ENCODE results near the gene GRAMD2A. TPM values are rescaled to one million over a fixed set of nuclear protein-coding genes. Genes with fewer than 3 reads are reported as not detected.
A peak's percentile ranks its signal among the peaks of the same experiment; 100 is the strongest.

GRAMD2A gene
- total and polyA plus RNA-seq, 4 donors, result 4.0 to 25.2 (median 10.7) TPM

DNA sequence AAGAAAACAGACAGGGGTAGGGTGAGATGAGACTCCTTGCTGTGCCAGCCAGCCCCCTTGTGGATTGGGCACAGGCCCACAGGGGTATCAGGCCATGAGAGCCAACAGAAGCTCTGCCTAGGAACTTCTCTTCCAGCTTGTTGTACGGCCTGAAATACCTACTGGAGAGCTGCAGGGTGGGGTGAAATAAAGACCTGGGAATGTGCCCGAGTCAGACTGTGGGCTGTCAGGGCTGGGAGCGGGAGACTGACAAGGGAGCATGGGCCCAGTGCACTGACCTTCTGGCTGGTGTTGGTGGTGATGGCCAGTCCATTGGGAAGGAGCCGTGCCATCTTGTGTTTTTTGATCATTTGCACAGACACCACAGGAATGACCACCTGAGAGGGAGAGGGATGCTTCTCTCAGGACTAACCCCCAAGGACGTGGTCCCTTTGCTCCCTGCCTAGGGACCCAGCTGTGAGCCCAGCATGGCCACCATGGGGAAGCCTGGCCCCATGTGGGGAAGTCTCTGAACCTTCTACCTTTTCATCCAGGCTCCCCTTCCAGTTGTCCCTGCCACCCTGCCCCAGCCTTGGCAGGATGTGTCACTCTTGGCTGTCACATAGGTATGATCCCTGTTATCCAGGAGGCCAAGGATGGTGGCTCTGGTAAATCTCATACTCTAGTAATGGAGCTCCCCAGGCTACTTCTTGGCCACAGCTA, 30.7 kb downstream of the GRAMD2A start:
- Histone ChIP-seq H3K36me3 (ENCODE audit: control insufficient read depth in 4 of 4, insufficient read depth in 4 of 4, low read length in 4 of 4) (no peaks in the 10 kb centered on the region), H3K4me1 (ENCODE audit: control insufficient read depth in 5 of 5, insufficient read depth in 5 of 5, low read length in 5 of 5) (peaks cover 0 to 46% (median 8%) of the 10 kb centered on the region in 5 donors), H3K4me3 (no peak overlapping the region), H3K9ac (ENCODE audit: insufficient read depth in 1 of 2, low read length in 2 of 2) (no peak overlapping the region), H3K27ac (ENCODE audit: low read depth in 1 of 2, low read length in 1 of 2) (no peak overlapping the region), H3K27me3 (ENCODE audit: control insufficient read depth in 3 of 3, insufficient read depth in 3 of 3, low read length in 2 of 3) (no peaks in the 10 kb centered on the region), H3K9me3 (ENCODE audit: control insufficient read depth in 4 of 4, insufficient read depth in 3 of 4, low read length in 3 of 4) (no peaks in the 10 kb centered on the region)
- no peak for DNase-seq
- 91 to 93% methylated on average over 5 of the region's 5 CpGs for WGBS, 2 donors
- TF ChIP-seq CTCF (IDR thresholded peaks at IDR 0.05; ENCODE audit: control extremely low read depth, extremely low read depth), result no peak
- no peak for ATAC-seq (ENCODE audit: insufficient read depth, low FRiP score)

DNA sequence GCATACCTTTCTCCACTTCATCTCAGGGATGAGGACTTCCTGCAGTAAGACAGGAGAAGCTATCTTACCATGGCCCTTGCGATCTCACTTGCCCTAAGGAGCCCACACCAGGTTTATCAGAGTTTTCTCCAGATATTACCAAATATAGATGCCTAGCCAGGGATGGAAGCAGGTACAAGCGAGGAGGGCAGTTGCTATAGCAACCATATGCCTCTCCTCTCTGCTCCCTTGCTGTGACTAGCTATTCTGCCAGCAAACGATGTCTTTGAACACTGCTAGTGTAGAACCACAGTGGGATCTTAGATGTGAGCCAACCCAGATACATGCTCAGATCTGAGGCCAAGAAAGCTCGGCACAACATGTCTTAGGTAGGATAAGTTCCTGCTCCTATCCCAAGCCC, 33.9 kb downstream of the GRAMD2A start:
- no peak for TF ChIP-seq CTCF (IDR thresholded peaks at IDR 0.05; ENCODE audit: control extremely low read depth, extremely low read depth)
- no peak overlapping the region for H3K27ac ChIP-seq (ENCODE audit: low read depth in 1 of 2, low read length in 1 of 2)
- H3K9ac ChIP-seq (ENCODE audit: insufficient read depth in 1 of 2, low read length in 2 of 2), result no peak overlapping the region
- ATAC-seq (ENCODE audit: insufficient read depth, low FRiP score) (no peak), DNase-seq (no peak)
- H3K4me3 ChIP-seq, result no peak overlapping the region
- peaks cover 0 to 46% (median 9%) of the 10 kb centered on the region in 5 donors for H3K4me1 ChIP-seq (ENCODE audit: control insufficient read depth in 5 of 5, insufficient read depth in 5 of 5, low read length in 5 of 5)
- no peaks in the 10 kb centered on the region for H3K36me3 ChIP-seq (ENCODE audit: control insufficient read depth in 4 of 4, insufficient read depth in 4 of 4, low read length in 4 of 4)
- WGBS, 2 donors, result 86 to 89% methylated on average over 4 of the region's 4 CpGs
- H3K9me3 ChIP-seq (ENCODE audit: control insufficient read depth in 4 of 4, insufficient read depth in 3 of 4, low read length in 3 of 4), result no peaks in the 10 kb centered on the region
- no peaks in the 10 kb centered on the region for H3K27me3 ChIP-seq (ENCODE audit: control insufficient read depth in 3 of 3, insufficient read depth in 3 of 3, low read length in 2 of 3)

- Histone ChIP-seq H3K27ac (ENCODE audit: low read depth in 1 of 2, low read length in 1 of 2) (peak overlapping the region in 1 of 2 donors; percentile 29), H3K4me3 (no peak overlapping the region), H3K27me3 (ENCODE audit: control insufficient read depth in 3 of 3, insufficient read depth in 3 of 3, low read length in 2 of 3) (no peaks in the 10 kb centered on the region), H3K4me1 (ENCODE audit: control insufficient read depth in 5 of 5, insufficient read depth in 5 of 5, low read length in 5 of 5) (peaks cover 0 to 34% (median 9%) of the 10 kb centered on the region in 5 donors), H3K36me3 (ENCODE audit: control insufficient read depth in 4 of 4, insufficient read depth in 4 of 4, low read length in 4 of 4) (no peaks in the 10 kb centered on the region), H3K9me3 (ENCODE audit: control insufficient read depth in 4 of 4, insufficient read depth in 3 of 4, low read length in 3 of 4) (no peaks in the 10 kb centered on the region), H3K9ac (ENCODE audit: insufficient read depth in 1 of 2, low read length in 2 of 2) (no peak overlapping the region)
- WGBS, 2 donors, result 90 to 93% methylated on average over 5 of the region's 5 CpGs
- TF ChIP-seq CTCF (IDR thresholded peaks at IDR 0.05; ENCODE audit: control extremely low read depth, extremely low read depth), result no peak
- DNase-seq (no peak), ATAC-seq (ENCODE audit: insufficient read depth, low FRiP score) (no peak)
Measured at GRCh38 chr15:72162569-72162968, 35.0 kb downstream of the GRAMD2A start.

All from lung (tissue), 12 donors.